GM10847 (cell line): ENCODE results near the gene TCIRG1.

Source experiments
- POLR2A ChIP-seq: IDR thresholded peaks from 2 replicates; pipeline ENCODE4 v1.6.1; 2011; ENCODE audit not compliant: insufficient read length; ENCODE audit errors: extremely low read depth

The TCIRG1 gene

DNA sequence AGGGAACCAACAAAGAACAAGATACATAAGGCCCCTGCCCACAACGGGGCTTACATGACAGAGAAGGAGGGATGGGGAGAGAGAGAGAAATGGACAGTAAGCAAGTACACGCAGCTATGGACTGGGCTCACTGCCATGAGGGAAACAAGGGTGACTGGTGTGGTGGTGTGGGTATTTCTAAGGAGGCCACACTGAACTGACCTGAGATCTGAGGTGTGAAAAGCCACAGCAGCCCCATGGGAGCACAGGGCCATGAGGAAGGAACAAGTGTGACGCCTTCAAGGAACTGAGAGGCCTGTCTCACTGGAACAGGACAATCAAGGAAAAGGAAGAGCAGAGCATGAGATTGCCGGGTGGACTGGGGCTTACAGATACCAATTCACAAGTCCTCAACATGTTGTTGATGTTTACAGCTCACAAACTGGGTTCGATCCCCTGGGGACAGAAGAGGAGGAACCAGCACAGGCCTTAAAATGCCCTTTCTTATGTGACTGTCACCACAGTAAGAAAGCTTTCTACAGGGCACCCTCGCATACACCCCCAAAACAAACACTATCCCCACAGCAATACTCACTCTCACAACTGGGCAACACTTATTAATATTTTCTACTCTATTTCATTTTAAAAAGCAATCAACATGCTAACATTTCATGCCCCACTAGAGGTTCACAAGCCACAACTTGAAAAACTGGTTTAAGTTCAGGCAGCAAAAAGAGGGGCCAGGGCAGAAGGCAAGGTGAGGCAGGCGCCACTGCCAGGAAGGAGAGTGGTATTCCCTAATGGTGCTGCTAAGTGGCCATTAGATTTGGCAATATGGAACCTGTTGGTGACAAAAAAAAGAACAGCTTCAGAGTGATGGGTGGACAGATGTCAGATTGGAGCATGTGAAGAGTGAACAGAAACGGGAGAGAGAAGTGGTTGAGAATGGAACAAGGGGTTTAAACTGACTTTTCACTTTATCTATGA, 39.1 kb downstream of the TCIRG1 start:
- no peak for TF ChIP-seq POLR2A

DNA sequence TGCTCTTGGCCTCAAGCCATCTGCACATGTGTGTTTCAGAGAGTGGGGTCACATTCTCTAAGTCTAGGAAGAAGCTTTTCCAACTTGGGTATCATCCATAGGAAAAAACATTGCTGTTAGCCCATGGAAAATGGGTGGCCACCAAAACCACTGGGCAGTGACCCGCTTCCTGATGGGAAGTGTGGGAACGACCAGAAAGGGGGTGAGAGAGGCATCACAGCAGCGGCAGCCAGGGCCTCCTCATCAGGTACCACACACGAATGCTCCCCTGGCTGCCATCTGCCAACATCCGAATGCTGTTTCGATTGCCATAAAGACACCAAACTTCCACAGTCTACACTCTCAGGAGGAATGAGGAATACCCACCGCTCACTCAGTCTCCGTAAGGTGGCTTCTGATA, 42.0 kb downstream of the TCIRG1 start:
- no peak for TF ChIP-seq POLR2A

GRCh38 chr11:68081691-68082090, 42.9 kb downstream of the TCIRG1 start:
- no peak for TF ChIP-seq POLR2A

DNA sequence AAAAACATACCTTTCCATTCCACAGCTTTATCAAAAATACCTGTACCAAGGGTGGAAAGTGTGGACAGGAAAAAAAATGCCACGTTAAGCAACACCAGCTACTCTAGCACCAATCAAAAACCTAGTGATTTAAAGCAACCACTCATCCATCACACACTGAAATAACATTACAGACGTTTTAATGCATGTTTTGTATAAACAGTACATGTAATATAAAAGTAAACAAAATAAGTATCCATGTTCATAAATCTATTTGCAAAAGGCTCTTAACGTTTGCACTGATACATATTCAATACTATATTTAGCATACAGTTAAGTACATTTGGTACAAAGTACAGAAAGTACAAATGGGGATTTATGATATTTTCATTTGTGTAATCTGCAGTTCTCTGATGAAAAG, 43.7 kb downstream of the TCIRG1 start:
- TF ChIP-seq POLR2A = no peak

- TF ChIP-seq POLR2A = no peak
These were observed 44.7 kb downstream of the TCIRG1 start for GRCh38 chr11:68083517-68083916.

- no peak for TF ChIP-seq POLR2A
These were observed 50.9 kb downstream of the TCIRG1 start for GRCh38 chr11:68089679-68090078.

GRCh38 chr11:68090287-68090686, 51.5 kb downstream of the TCIRG1 start:
- no peak for TF ChIP-seq POLR2A

GRCh38 chr11:68090706-68091105, 51.9 kb downstream of the TCIRG1 start:
- no peak for TF ChIP-seq POLR2A

DNA sequence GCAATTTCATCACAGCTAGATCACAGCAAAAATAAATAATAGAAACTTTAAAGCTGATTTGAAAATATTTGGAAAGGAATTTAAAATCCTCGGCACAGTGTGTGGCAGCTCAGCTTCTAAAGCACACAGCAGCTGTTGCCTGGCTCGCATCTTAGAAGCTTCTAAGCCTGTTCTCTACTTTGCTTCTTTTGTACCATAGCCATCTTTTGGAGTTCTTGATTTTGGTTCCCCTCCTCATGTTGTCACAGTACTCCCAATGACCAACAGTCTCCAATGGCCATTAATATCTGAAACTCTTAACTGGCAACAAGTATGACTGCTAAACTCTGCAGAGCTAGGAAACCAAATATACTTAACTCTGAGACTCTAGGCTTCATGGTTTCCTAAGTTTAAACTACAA, 53.6 kb downstream of the TCIRG1 start:
- TF ChIP-seq POLR2A = no peak

- TF ChIP-seq POLR2A = no peak
These were observed 54.7 kb downstream of the TCIRG1 start for GRCh38 chr11:68093565-68093964.

DNA sequence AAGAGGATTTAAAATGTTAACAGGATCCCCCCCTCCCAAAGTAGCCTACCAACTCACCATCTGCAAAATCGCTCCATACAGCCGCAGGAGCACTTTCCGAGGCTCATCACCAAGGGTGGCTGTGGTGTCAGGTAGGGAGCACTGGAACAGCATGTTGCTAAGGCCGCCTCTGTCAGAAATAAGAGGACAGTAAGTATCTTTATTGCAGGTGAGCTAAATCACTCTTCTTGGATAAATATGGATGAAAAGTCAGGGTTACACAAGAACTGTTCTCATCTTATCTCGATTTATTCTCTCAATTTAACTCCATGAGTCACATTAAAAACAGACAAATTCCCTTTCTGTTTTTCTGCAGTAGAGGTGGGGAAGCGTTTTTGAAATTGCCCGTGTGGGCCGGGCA, 58.1 kb downstream of the TCIRG1 start:
- TF ChIP-seq POLR2A = no peak

GRCh38 chr11:68099057-68099456, 60.2 kb downstream of the TCIRG1 start:
- no peak for TF ChIP-seq POLR2A

DNA sequence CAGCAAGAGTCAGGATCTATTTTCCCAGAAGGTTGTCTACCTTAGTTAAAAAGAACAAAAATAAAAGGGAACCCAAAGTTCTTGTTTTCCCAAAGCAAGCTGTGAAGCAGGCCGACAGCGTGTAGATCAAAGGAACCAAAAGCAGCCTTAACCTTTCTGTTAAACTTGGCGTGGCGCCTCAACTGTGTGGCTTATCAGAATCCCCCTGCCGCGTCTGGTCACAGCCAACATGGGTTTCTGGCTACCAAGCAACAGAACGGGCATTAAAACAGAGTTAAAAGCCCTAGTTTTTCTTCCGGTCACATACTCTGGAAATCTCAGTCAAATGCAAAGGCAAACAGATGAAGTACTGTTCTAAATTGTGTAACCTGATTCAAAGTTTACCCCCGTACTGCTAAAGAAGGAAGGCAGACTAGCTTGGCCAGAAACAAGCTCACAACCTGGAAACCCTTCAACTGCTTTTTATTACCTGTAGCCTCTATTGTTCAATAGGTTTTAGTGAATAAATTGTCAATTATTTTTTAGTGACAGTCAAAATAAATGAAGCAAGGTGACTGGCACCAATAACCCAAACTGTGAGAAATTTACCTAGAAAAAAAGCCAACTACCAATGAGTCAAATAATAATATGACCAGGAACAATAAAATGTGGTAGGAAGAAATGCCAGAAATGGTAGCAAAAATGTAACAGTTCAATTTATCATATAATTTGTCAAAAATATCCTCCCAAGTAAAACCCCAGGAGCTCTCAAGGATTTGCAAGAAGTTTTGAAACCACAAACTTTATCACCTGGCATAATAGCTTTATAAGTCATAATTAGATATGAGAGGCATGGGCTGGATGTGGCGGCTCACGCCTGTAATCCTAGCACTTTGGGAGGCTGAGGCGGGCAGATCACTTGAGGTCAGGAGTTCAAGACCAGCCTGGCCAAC, 60.9 kb downstream of the TCIRG1 start:
- TF ChIP-seq POLR2A = no peak
